Upper lobe of left lung (tissue), 4 donors: ENCODE measurements around the gene ROBO1.

ENCODE experiments used
- EP300 ChIP-seq, 4 donors: sonication (generic); formaldehyde crosslinking; IDR thresholded peaks; one replicate each; pipeline ENCODE4 v1.5.1; 2017; ENCODE audit warnings: antibody characterized with exemption in 4 of 4, control low read depth in 2 of 4
- POLR2A ChIP-seq, 4 donors: fragments of 450-650 bp; IDR thresholded peaks; one replicate each; pipeline ENCODE4 v1.5.1; 2016 to 2017; ENCODE audit warnings: antibody characterized with exemption in 4 of 4, mild to moderate bottlenecking in 2 of 4
- POLR2AphosphoS5 ChIP-seq, 2 donors: sonication (generic); formaldehyde crosslinking; IDR thresholded peaks; one replicate each; pipeline ENCODE4 v1.5.1; 2017; ENCODE audit warnings: antibody characterized with exemption in 2 of 2
- TF ChIP-seq, protein P1 (sequence below), 6 experiments: fragments of 450-650 bp in 4 of 6; fragments of 200-600 bp in 2 of 6; sonication (generic) in 2 of 6; IDR thresholded peaks; one replicate each; pipeline ENCODE4 v1.5.1; 2016 to 2019; ENCODE audit warnings: antibody characterized with exemption in 6 of 6

- TF ChIP-seq, protein P1, sequence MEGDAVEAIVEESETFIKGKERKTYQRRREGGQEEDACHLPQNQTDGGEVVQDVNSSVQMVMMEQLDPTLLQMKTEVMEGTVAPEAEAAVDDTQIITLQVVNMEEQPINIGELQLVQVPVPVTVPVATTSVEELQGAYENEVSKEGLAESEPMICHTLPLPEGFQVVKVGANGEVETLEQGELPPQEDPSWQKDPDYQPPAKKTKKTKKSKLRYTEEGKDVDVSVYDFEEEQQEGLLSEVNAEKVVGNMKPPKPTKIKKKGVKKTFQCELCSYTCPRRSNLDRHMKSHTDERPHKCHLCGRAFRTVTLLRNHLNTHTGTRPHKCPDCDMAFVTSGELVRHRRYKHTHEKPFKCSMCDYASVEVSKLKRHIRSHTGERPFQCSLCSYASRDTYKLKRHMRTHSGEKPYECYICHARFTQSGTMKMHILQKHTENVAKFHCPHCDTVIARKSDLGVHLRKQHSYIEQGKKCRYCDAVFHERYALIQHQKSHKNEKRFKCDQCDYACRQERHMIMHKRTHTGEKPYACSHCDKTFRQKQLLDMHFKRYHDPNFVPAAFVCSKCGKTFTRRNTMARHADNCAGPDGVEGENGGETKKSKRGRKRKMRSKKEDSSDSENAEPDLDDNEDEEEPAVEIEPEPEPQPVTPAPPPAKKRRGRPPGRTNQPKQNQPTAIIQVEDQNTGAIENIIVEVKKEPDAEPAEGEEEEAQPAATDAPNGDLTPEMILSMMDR (IDR thresholded peaks at IDR 0.05): no peak
- TF ChIP-seq POLR2A (IDR thresholded peaks at IDR 0.05) (no peak), EP300 (IDR thresholded peaks at IDR 0.05) (no peak), POLR2AphosphoS5 (IDR thresholded peaks at IDR 0.05) (no peak)
Measured at GRCh38 chr3:79358327-79358726, 409.5 kb downstream of the ROBO1 start.
